Hepatocyte (in vitro differentiated cells): Measurements from ENCODE around the gene SPDYE6. TPM values are rescaled to one million over a fixed set of nuclear protein-coding genes. Genes with fewer than 3 reads are reported as not detected.
"Not testable (repeated sequence)": the region's sequence is repeated elsewhere in the genome, so short reads cannot be mapped to it uniquely, and the experiment has no call there.

ENCODE experiments used
- DNase-seq: peaks from one replicate; pipeline ENCODE4 v3.0.0-alpha.2; 2016; ENCODE audit warnings: low spot score
- H2AFZ ChIP-seq: fragments of 200-600 bp; sonication (generic); 2 replicates; pipeline ENCODE4 v1.6.0; 2016; ENCODE audit warnings: antibody characterized with exemption, mild to moderate bottlenecking
- H3K27ac ChIP-seq: fragments of 200-600 bp; sonication (generic); 2 replicates; pipeline ENCODE4 v1.5.1; 2016; ENCODE audit warnings: mild to moderate bottlenecking
- H3K27me3 ChIP-seq: fragments of 200-600 bp; sonication (generic); 2 replicates; pipeline ENCODE4 v1.6.1; 2016
- H3K36me3 ChIP-seq: fragments of 200-600 bp; sonication (generic); replicated peaks from 2 replicates; pipeline ENCODE4 v1.5.1; 2016; ENCODE audit warnings: low read depth; ENCODE audit not compliant: insufficient read depth
- H3K4me1 ChIP-seq: fragments of 200-600 bp; sonication (generic); 2 replicates; pipeline ENCODE4 v1.5.1; 2016; ENCODE audit warnings: mild to moderate bottlenecking, moderate library complexity; ENCODE audit not compliant: insufficient read depth
- H3K4me2 ChIP-seq: fragments of 200-600 bp; sonication (generic); 2 replicates; pipeline ENCODE4 v1.6.0; 2016
- H3K4me3 ChIP-seq: fragments of 200-600 bp; sonication (generic); 2 replicates; pipeline ENCODE4 v1.5.1; 2016; ENCODE audit warnings: mild to moderate bottlenecking
- H3K79me2 ChIP-seq: fragments of 200-600 bp; sonication (generic); 2 replicates; pipeline ENCODE4 v1.6.0; 2017; ENCODE audit warnings: mild to moderate bottlenecking
- H3K9me2 ChIP-seq: fragments of 200-600 bp; sonication (generic); replicated peaks from 2 replicates; pipeline ENCODE4 v1.6.0; 2017; ENCODE audit warnings: mild to moderate bottlenecking; ENCODE audit not compliant: insufficient read depth
- H3K9me3 ChIP-seq: fragments of 200-600 bp; sonication (generic); 2 replicates; pipeline ENCODE4 v1.5.1; 2016; ENCODE audit warnings: low read depth, mild to moderate bottlenecking
- H4K20me1 ChIP-seq: fragments of 200-600 bp; sonication (generic); 2 replicates; pipeline ENCODE4 v1.6.0; 2016; ENCODE audit warnings: mild to moderate bottlenecking; ENCODE audit not compliant: insufficient read depth, poor library complexity, severe bottlenecking
- EZH2 ChIP-seq: fragments of 200-600 bp; sonication (generic); IDR thresholded peaks from 2 replicates; pipeline ENCODE4 v1.6.1; 2016; ENCODE audit warnings: antibody characterized with exemption, mild to moderate bottlenecking, borderline replicate concordance
- EZH2phosphoT487 ChIP-seq: fragments of 200-600 bp; sonication (generic); IDR thresholded peaks from one replicate; pipeline ENCODE4 v1.6.1; 2018; ENCODE audit warnings: antibody characterized with exemption, mild to moderate bottlenecking, low read depth, moderate library complexity; ENCODE audit not compliant: unreplicated experiment, severe bottlenecking
- WGBS: methylation state at CpG from one replicate; pipeline ENCODE4 v1.1.6; 2016; ENCODE audit warnings: low lambda C conversion rate; ENCODE audit errors: missing lambda C conversion rate; 5-methylcytosine and 5-hydroxymethylcytosine counted together
- polyA plus RNA-seq: library from polyadenylated mRNA; unstranded; fragments of >200 nt; fragmentation: Nextera tagmentation; extraction: Ambion mirVana; gene quantifications from 2 replicates; pipeline ENCODE4 v1.2.1, GENCODE V29; 2016
- total RNA-seq: library from RNA; depleted of rRNA; stranded (reverse); fragments of >200 nt; gene quantifications from 2 replicates; pipeline ENCODE4 v1.2.3, GENCODE V29; 2014
- TF ChIP-seq, protein P1 (sequence below): fragments of 200-600 bp; sonication (generic); IDR thresholded peaks from 2 replicates; pipeline ENCODE4 v1.5.1; 2016; ENCODE audit warnings: antibody characterized with exemption, mild to moderate bottlenecking; ENCODE audit not compliant: poor library complexity

SPDYE6 gene
- total and polyA plus RNA-seq, 2 experiments from 2014 or later, result 0.68 TPM; not detected in 1

DNA sequence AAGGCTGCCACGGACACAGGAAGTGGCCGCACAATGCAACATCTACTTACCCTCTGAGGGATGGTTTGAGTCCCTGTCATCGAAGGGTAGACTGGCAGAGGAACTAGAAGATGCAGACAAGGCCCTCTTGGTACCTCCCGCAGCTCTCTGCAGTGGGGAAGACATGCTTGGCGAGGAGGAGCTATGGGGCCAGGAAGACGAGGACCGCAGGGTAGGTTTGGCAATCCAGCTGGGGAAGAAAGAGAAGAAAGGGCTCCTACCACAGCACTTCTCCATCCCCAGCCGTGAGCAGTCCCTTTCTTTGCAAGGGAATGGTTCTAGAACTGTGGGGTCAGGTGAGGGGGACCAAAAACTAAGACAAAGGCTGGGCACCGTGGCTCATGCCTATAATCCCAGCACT is 26.9 kb downstream of the SPDYE6 start:
- not testable (repeated sequence) for H3K9me2 ChIP-seq, H3K9me3 ChIP-seq, H3K4me1 ChIP-seq, H2AFZ ChIP-seq, H3K4me3 ChIP-seq, H3K4me2 ChIP-seq, H3K27me3 ChIP-seq, DNase-seq, H3K27ac ChIP-seq, H3K79me2 ChIP-seq, H3K36me3 ChIP-seq, H4K20me1 ChIP-seq
- 75% methylated on average over 9 of the region's 9 CpGs for WGBS

DNA sequence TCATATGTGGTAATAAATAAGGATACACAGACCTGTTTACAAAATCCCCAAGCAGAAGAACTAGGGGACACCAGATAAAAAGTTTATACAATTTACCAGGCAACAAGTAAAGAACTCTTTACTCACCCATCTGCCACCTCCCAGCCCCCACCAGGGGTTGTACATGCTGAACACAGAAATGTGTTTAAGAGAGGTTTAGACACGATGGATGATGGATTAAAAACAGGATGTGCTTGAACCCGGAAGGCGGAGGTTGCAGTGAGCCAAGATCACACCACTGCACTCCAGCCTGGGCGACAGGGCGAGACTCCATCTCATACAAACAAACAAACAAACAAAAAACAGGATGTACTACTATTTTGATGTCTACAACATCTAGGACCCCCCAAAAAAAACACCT is 27.4 kb downstream of the SPDYE6 start:
- H3K9me3 ChIP-seq, H4K20me1 ChIP-seq, H3K36me3 ChIP-seq, H3K9me2 ChIP-seq, H2AFZ ChIP-seq, H3K79me2 ChIP-seq, H3K27ac ChIP-seq, H3K4me2 ChIP-seq, H3K4me3 ChIP-seq, H3K4me1 ChIP-seq, DNase-seq, H3K27me3 ChIP-seq: not testable (repeated sequence)
- 84% methylated on average over 5 of the region's 5 CpGs for WGBS

DNA sequence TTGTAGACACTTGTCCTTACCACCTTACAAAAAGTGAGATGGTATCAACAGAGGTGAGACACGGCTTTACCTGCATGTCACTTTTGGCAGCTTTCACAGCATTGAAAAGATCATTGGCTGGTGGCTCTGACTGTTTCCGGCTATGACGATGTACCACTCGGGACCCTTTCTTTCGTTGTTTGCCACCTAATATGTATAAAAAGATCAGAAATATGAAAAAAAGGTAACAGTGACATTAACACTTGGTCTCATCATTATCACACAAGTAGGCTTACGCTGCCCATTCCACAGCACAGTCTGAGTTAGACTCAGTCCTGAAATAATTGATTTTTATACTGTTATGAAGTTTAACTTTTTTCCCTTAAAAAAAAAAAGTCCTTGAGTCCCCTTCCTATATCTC is 29.1 kb downstream of the SPDYE6 start:
- H3K9me2 ChIP-seq, H4K20me1 ChIP-seq, H3K27me3 ChIP-seq, H3K79me2 ChIP-seq, H3K27ac ChIP-seq, H2AFZ ChIP-seq, DNase-seq, H3K9me3 ChIP-seq, H3K4me3 ChIP-seq, H3K4me1 ChIP-seq, H3K4me2 ChIP-seq, H3K36me3 ChIP-seq: not testable (repeated sequence)
- whole genome bisulfite sequencing, result 89% methylated on average over 6 of the region's 6 CpGs

DNA sequence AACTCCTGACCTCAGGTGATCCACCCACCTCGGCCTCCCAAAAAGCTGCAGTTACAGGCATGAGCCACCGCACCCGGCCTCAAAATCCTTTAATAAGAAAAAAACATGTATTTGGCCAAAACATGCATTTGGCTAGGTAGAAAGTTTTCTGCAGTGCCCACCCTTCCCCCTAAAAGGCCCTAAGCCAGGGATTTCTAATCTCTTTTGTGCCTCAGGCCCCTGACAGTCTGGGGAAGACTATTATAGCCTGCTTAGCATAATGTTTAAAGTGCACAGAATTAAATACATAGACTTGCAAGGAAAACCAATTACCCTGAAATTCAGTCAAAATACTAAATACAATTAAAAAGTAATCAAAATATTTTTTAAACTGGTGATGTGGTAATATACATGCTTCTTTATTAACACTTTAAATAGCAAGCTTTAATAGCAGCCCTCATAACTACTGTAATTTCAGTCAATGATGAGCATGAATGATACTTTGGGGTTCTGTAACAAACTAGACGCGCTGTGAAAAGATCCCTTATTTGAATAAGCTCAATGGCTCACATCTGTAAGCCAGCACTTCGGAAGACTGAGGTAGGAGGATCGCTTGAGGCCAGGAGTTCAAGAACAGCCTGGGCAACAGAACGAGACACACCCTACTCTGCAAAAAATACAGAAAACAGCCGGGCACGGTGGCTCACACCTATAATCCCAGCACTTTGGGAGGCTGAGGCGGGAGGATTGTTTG is 29.9 kb downstream of the SPDYE6 start:
- Histone ChIP-seq H3K27ac (no peak overlapping the region), H3K4me1 (no peaks in the 10 kb centered on the region), H3K79me2 (no peaks in the 10 kb centered on the region), H3K9me3 (no peaks in the 10 kb centered on the region), H2AFZ (no peak overlapping the region), H3K9me2 (no peaks in the 10 kb centered on the region), H3K27me3 (no peaks in the 10 kb centered on the region), H3K4me3 (no peak overlapping the region), H4K20me1 (no peaks in the 10 kb centered on the region), H3K4me2 (no peak overlapping the region), H3K36me3 (no peaks in the 10 kb centered on the region)
- DNase-seq, result no peak
- no peak for TF ChIP-seq EZH2phosphoT487
- no peak for TF ChIP-seq EZH2
- TF ChIP-seq, protein P1, sequence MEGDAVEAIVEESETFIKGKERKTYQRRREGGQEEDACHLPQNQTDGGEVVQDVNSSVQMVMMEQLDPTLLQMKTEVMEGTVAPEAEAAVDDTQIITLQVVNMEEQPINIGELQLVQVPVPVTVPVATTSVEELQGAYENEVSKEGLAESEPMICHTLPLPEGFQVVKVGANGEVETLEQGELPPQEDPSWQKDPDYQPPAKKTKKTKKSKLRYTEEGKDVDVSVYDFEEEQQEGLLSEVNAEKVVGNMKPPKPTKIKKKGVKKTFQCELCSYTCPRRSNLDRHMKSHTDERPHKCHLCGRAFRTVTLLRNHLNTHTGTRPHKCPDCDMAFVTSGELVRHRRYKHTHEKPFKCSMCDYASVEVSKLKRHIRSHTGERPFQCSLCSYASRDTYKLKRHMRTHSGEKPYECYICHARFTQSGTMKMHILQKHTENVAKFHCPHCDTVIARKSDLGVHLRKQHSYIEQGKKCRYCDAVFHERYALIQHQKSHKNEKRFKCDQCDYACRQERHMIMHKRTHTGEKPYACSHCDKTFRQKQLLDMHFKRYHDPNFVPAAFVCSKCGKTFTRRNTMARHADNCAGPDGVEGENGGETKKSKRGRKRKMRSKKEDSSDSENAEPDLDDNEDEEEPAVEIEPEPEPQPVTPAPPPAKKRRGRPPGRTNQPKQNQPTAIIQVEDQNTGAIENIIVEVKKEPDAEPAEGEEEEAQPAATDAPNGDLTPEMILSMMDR, result no peak
- 90% methylated on average over 11 of the region's 11 CpGs for WGBS

DNA sequence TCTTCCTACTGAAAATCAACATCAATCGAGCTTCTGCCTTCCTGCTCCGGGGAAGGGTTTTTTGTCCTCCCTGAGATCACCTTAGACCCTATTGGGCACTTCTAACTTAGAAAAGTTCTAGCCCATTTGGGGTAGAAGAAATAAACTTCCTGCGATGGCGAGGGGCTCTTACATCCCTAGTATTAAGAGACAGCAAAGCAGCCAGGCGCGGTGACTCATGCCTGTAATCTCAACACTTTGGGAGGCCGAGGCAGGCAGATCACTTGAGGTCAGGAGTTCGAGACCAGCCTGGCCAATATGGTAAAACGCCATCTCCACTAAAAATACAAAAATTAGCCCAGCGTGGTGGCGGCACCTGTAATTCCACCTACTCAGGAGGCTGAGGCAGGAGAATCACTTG is 31.1 kb downstream of the SPDYE6 start:
- not testable (repeated sequence) for H3K9me2 ChIP-seq, H3K4me3 ChIP-seq, H2AFZ ChIP-seq, H3K36me3 ChIP-seq, H3K9me3 ChIP-seq, H3K4me2 ChIP-seq, H3K27ac ChIP-seq, H4K20me1 ChIP-seq, H3K79me2 ChIP-seq, H3K4me1 ChIP-seq, H3K27me3 ChIP-seq, DNase-seq
- WGBS, result 92% methylated on average over 11 of the region's 11 CpGs
